Right lung (tissue), 10 donors: ENCODE measurements around the gene ZNHIT2. TPM values are rescaled to one million over a fixed set of nuclear protein-coding genes. Genes with fewer than 3 reads are reported as not detected.
"Not testable (repeated sequence)": the region's sequence is repeated elsewhere in the genome, so short reads cannot be mapped to it uniquely, and the experiment has no call there.

ENCODE experiments used
- DNase-seq, 2 donors: peaks; one replicate each; pipeline ENCODE4 v3.0.0-alpha.2; 2013
- long read RNA-seq, 8 donors: transcript quantifications; one replicate each; lab custom pipeline, GENCODE V29; 2026
- polyA plus RNA-seq, 5 donors: library from polyadenylated mRNA; unstranded; fragments of 120-200 nt; gene quantifications; one replicate each; pipeline versions ENCODE4 v1.2.1 to v1.2.3, GENCODE V29; 2013; ENCODE audit warnings: inconsistent platforms in 1 of 5, low replicate concordance in 1 of 5; ENCODE audit not compliant: insufficient read length in 5 of 5, insufficient read depth in 1 of 5

The ZNHIT2 gene
- 1 to 10 TPM; 3.7 to 9.9 (median 4.5) TPM for polyA plus RNA-seq
- long read RNA-seq, donor 1, transcript ZNHIT2-201 (1 exons, 1,306 nt): major isoform, 11 of 11 reads
- long read RNA-seq, donor 1, partial matches to known transcripts: 0 of 11 reads
- long read RNA-seq, donor 1, other reads (novel, unspliced or antisense): 0 of 11 reads
- long read RNA-seq, donor 2, transcript ZNHIT2-201 (1 exons, 1,306 nt): major isoform, 11 of 11 reads
- long read RNA-seq, donor 2, partial matches to known transcripts: 0 of 11 reads
- long read RNA-seq, donor 2, other reads (novel, unspliced or antisense): 0 of 11 reads
- long read RNA-seq, donor 3, transcript ZNHIT2-201 (1 exons, 1,306 nt): major isoform, 10 of 10 reads
- long read RNA-seq, donor 3, partial matches to known transcripts: 0 of 10 reads
- long read RNA-seq, donor 3, other reads (novel, unspliced or antisense): 0 of 10 reads
- long read RNA-seq, donor 4, transcript ZNHIT2-201 (1 exons, 1,306 nt): major isoform, 7 of 7 reads
- long read RNA-seq, donor 4, partial matches to known transcripts: 0 of 7 reads
- long read RNA-seq, donor 4, other reads (novel, unspliced or antisense): 0 of 7 reads
- long read RNA-seq, donor 5, transcript ZNHIT2-201 (1 exons, 1,306 nt): major isoform, 11 of 11 reads
- long read RNA-seq, donor 5, partial matches to known transcripts: 0 of 11 reads
- long read RNA-seq, donor 5, other reads (novel, unspliced or antisense): 0 of 11 reads
- long read RNA-seq, donor 6, transcript ZNHIT2-201 (1 exons, 1,306 nt): major isoform, 13 of 13 reads
- long read RNA-seq, donor 6, partial matches to known transcripts: 0 of 13 reads
- long read RNA-seq, donor 6, other reads (novel, unspliced or antisense): 0 of 13 reads
- long read RNA-seq, donor 7, transcript ZNHIT2-201 (1 exons, 1,306 nt): major isoform, 7 of 7 reads
- long read RNA-seq, donor 7, partial matches to known transcripts: 0 of 7 reads
- long read RNA-seq, donor 7, other reads (novel, unspliced or antisense): 0 of 7 reads
- long read RNA-seq, donor 8, transcript ZNHIT2-201 (1 exons, 1,306 nt): major isoform, 5 of 5 reads
- long read RNA-seq, donor 8, partial matches to known transcripts: 0 of 5 reads
- long read RNA-seq, donor 8, other reads (novel, unspliced or antisense): 0 of 5 reads

DNA sequence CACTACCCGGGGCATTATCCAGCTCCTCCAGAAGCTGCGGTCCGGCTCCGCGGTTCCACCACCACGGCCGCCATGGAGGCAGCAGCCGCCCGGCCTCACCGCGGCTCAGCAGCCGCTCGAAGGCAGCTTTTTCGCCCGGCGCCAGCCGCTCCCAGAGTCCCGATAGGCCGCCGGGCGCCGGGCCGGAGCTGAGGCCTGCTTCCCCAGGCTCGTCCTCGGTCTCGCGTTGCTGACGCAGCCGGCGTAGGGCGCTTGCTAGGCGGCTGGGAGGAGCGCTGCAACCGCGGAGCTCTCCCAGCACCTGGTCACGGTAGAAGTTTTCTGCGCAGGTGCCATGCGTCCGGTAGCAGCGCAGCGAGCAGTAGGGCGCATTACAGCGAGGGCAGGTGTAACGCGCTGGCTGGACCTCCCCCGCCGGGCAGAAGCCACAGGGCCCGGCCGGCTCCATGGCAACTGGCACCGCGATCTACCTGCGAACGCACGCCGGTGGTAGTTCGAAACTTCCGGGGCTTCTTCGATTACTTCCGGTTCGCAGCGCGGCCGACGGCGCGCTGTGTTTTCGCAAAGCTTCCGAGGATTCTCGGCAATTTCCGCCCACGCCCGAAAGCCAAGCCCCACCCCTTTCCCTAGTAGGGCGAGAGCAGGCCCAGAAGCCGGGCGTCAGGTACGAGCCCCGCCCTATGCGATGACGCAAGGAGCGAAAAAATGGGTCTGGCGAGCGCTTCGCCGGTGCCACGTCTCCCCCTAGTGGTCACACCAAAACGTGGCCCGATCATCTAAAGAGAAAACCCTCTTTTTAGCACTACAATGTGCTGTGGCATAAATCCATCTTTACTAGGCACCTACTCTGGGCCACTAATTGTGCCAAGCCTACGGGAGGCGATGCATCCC lies at the start of gene ZNHIT2:
ZNHIT2 (minus strand) TSS at position 496 of the 891 bp plus-strand sequence; CDS start at position 448, 48 bp downstream.
- peak; percentile 99 for DNase-seq

GRCh38 chr11:65166893-65167292 lies 49.4 kb upstream of the ZNHIT2 start:
- DNase-seq: no peak

GRCh38 chr11:65165410-65166317 lies 48.2 kb upstream of the ZNHIT2 start:
- peak in 1 of 2 donors; percentile 66 for DNase-seq

DNA sequence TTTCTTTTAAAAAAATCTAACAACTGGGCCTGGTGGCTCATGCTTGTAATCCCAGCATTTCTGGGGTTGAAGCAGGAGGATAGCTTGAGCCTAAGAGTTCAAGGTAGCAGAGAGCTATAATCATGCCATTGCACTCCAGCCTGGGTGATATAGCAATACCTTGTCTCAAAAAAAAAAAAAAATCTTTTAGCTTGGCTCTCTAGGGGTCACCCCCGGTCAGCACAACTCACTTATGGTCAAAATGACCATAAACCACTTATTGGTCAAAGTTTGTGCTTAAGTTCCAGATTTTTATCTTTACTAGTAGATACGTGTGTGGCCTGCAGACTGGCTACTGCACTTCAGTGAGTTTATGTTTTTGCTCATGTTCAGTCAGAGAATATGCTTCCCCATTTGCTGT lies 46.2 kb upstream of the ZNHIT2 start:
- DNase-seq: no peak

GRCh38 chr11:65160643-65161042 lies 43.1 kb upstream of the ZNHIT2 start:
- DNase-seq: no peak

DNA sequence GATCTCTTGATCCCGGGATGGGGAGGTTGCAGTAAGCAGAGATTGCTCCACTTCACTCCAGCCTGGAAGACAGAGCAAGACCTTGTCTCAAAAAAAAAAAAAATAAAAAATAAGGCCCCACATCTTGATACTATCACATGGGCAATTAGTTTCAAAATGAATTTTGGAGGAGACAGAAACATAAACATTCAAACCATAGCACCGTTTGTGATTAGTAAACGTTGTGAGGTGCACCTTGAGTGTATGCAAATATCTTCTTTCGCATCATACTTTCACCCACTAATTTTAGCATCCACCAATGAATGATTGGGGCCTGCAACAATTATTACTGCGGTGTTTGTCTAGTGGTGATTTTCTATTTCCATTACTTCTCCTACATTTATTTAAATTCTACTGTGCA lies 41.5 kb upstream of the ZNHIT2 start:
- no peak for DNase-seq

DNA sequence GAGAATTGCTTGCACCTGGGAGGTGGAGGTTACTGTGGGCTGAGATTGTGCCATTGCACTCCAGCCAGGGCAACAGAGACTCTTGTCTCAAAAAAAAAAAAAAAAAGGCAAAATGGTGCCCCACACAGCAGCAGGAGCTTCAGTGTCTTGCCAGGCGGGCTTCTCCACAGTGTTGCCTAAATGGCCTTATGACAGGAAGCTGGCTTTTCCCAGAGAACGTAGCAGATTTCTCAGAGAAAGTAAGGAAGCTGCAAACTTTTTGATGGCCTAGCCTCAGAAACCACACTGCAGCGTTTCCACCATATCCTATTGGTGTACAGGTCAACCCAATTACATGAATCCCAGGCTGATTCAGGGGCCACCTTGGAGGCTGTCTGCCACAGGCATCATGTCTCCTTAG lies 39.8 kb upstream of the ZNHIT2 start:
- no peak for DNase-seq

GRCh38 chr11:65156926-65157325 lies 39.4 kb upstream of the ZNHIT2 start:
- no peak for DNase-seq

DNA sequence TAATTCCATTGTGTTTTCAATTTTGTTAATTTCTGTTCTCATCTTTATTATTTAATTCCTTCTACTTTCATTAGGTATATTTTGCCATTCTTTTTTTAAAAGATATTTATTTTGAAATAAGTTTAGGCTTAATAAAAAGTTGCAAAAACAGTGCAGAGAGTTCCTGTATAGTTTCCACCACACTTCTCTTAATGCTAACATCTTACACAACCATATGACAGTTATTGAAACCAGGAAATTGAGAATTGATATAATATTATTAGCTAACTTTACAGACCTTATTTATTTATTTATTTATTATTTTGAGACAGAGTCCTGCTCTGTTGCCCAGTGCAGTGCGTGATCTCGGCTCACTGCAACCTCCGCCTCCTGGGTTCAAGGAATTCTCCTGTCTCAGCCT lies 38.8 kb upstream of the ZNHIT2 start:
- DNase-seq: no peak

DNA sequence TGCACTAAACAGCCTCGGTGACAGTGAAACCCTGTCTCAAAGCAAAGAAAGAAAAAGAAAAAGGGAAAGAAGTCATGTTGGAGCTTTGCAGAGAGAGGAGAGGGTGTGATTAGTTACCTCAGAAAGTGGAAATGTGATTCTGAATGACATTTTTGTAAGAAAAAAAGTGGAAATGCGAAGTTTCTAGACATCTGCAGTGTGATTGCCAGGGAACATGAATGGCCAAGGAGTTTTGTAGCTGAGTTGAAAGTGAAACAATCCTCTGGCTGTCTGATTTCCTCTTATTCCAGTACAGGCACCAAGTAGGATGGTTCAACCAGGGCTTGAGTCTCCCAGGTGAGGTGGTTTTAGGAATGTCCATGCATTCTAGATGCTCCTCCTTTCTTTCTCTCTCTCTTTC lies 34.6 kb upstream of the ZNHIT2 start:
- DNase-seq: no peak

- no peak for DNase-seq
These were observed 33.9 kb upstream of the ZNHIT2 start for GRCh38 chr11:65151331-65151899.

DNA sequence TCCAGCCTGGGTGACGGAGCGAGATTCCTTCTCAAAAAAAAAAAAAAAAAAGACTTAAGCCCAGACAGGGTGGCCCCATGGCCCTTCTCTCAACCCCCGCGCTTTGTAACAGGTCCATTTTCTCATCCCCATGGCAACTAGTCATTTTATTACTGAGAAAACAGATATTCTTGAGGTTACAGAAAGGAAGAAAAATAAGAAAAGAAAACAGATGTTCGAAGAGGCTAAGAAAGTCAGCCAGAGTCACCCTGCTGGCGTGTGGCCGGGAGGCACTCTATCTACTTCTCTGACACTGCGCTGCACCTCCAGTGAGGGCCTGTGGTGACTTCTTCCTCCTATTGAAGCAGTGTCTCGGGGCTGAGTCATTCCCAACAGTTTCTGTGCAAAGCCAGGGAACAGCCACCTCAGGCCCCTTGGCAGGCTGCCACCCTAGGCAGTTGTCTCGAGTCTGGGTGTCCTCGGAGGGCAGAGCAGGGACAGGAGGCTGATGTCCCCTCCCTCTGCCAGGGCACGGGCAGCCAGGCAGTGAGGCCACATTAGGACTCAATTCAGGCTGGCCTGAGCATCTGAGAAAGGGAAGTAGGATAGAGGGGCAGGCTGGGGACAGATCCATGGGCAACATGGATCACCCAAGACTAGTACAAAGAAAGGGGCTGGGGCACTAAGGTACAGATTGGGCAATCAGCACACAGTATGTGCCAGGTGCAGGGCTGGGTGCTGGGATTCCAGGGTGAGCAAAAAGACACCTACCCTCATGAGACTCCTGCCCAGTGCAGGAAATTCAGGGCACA lies 33.2 kb upstream of the ZNHIT2 start:
- peak; percentile 17 to 24 for DNase-seq

DNA sequence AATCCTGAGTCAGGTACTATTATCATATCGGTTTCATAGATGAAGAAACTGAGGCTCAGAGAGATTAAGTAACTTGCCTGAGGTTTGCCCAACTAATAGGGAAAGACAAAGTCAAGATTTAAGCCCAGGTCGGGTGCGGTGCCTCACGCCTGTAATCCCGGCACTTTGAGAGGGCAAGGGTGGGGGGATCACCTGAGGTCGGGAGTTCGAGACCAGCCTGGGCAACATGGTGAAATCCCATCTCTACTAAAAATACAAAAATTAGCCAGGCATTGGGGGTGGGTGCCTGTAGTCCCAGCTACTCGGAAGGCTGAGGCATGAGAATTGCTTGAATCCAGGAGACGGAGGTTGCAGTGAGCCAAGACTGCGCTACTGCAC lies 32.6 kb upstream of the ZNHIT2 start:
- not testable (repeated sequence) for DNase-seq

GRCh38 chr11:65148657-65149056 lies 31.2 kb upstream of the ZNHIT2 start:
- DNase-seq: no peak

DNA sequence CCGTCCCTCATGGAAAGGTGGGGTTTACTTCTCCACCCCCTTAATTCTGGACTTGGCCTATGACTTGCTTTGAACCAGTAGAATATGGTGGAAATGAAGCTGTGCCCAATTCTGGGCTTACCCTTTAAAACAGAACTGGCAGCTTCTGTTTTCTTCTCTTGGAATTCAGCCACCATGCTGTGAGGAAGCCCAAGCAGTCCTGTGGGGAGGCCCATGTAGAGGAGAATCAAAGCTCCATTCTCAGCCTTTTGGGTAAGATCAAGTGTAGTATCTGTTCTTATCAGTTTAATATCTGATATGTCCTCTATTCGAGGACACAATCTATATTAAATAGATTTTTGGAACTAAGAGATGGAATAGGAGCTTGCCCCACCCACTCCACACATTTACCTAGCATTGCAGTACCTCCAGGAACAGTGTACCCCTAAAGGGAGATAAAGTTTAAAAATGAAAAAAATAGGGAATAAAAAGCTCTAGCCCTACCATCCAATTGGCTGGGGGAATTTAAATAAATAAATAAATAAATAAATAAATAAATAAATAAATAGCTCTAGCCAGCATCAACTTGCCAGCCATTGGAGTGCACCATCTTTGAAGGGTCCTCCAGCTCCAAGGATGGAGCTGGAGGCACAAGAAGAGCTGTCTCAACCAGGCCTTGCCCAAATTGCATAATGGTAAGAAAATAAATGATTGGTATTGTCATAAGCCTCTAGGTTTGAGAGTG lies 30.0 kb upstream of the ZNHIT2 start:
- no peak for DNase-seq

DNA sequence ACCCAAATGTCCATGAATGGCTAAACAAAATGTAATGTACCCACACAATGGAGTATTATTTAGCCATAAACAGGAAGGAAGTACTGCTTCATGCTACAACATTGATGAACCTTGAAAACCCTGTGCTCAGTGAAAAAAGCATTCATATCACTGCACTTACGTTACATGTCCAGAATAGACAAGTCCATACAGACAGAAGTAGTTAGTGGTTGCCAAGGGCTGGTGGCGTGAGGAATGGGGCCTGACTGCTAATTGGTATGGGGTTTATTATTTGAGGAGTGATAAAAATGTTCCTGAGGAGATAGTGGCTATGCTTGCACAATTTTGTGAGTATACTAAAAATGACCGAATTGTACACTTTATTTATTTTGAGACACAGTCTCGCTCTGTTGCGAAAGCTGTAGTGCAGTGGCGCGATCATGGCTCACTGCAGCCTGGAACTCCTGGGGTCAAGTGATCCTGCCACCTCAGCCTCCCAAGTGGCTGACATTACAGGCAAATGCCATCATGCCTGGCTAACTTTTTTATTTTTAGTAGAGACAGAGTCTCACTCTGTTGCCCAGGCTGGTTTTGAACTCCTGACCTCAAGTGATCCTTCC lies 24.5 kb upstream of the ZNHIT2 start:
- DNase-seq: no peak

DNA sequence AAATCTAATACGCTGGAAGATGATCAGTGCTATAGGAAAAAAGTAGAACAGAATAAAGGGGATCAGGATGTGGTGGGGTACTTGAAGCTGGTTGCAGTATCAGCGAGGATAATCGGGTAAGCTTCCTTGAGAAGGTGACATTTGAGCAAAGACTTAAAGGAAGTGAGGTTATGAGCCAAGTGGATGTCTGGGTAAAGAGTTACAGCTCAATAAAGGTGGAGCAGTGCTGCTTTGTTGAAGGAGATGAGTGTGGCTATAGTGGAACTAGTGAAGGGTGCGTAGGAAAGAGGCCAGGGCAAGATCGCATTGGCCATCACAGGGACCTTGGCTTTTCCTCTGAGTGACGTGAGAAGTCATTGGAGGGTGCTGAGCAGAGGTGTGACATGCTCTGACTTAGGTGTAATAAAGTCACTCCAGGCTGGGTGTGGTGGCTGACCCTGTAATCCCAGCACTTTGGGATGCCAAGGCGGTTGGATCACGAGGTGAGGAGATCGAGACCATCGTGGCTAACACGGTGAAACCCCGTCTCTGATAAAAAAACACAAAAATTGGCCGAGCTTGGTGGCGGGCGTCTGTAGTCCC lies 19.1 kb upstream of the ZNHIT2 start:
- no peak for DNase-seq
